ENCODE results near the gene RBKS. TPM values are rescaled to one million over a fixed set of nuclear protein-coding genes. Genes with fewer than 3 reads are reported as not detected.

The RBKS gene
- total RNA-seq, 2 experiments from 2014 or later = 5.1 to 5.4 TPM

DNA sequence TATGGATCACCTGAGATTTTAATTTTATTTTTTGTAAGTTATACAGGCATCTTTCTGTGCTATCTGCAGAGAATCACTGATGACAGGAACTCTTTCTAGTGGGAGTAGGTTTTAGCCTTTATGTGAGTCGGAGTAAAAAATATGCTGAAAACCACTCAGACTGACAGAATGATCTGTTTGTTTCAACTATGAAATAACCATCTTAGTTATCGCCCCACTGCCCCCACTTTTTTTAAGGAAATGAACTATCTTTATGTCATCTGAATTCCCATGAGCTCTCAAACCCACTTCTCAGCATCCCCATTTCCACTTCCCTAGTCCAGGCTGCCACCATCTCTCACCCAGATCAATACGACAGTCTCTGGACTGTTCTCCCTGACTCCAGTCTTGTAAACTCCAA, 79.7 kb downstream of the RBKS start:
- Mint-ChIP-seq H3K4me3 (no peak overlapping the region), H3K27ac (no peak overlapping the region), H3K4me1 (no peaks in the 10 kb centered on the region), H3K36me3 (peaks cover 2% of the 10 kb centered on the region), H3K9me3 (no peaks in the 10 kb centered on the region), H3K27me3 (no peaks in the 10 kb centered on the region)
- no peak for DNase-seq

GRCh38 chr2:27809761-27810241, 80.4 kb downstream of the RBKS start:
- no peak overlapping the region for H3K27ac Mint-ChIP-seq
- no peaks in the 10 kb centered on the region for H3K9me3 Mint-ChIP-seq
- no peak overlapping the region for H3K4me3 Mint-ChIP-seq
- H3K4me1 Mint-ChIP-seq = no peaks in the 10 kb centered on the region
- no peak for DNase-seq
- no peaks in the 10 kb centered on the region for H3K27me3 Mint-ChIP-seq
- H3K36me3 Mint-ChIP-seq = peaks cover 2% of the 10 kb centered on the region

DNA sequence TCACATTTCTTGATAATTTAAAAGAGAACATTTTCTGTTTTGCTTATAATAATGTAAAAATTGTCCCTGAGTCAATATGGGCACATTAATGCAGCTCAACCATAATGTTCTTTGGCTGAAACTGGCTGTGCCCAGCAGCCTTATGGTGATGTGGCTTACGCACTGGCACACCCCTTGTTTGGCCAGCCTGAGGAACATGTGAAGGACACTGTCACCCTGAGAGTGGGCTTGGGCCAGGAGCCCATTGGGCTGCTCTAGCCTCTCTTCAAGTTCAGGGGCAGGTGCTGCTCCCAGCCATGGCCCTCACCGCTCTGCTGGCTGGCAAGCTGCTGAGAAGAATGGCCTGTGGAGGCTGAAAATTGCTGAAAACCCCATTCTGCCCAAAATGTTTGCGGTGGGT, 81.2 kb downstream of the RBKS start:
- no peaks in the 10 kb centered on the region for H3K9me3 Mint-ChIP-seq
- no peak for DNase-seq
- no peaks in the 10 kb centered on the region for H3K27me3 Mint-ChIP-seq
- H3K27ac Mint-ChIP-seq = no peak overlapping the region
- no peaks in the 10 kb centered on the region for H3K4me1 Mint-ChIP-seq
- no peak overlapping the region for H3K4me3 Mint-ChIP-seq
- peaks cover 2% of the 10 kb centered on the region for H3K36me3 Mint-ChIP-seq

GRCh38 chr2:27808418-27808817, 81.8 kb downstream of the RBKS start:
- Mint-ChIP-seq H3K27ac (no peak overlapping the region), H3K36me3 (peaks cover 2% of the 10 kb centered on the region), H3K4me1 (no peaks in the 10 kb centered on the region), H3K27me3 (no peaks in the 10 kb centered on the region), H3K9me3 (no peaks in the 10 kb centered on the region), H3K4me3 (no peak overlapping the region)
- DNase-seq = no peak

DNA sequence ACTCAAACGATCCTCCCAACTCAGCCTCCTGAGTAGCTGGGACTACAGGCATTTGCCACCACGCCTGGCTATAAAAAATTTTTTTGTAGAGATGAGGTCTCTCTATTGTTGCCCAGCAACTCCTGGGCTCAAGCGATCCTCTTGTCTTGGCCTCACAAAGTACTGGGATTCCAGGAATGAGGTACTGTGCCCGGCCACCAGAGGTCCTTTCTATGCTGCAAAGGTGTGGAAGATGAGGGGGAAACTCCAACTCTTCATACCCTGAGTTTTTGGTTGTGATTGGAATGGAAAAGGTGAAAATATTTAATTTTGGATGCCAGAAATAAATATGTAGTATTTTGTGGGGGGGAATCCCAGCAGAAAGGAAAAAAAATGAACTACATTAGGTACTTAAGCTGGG, 82.7 kb downstream of the RBKS start:
- Mint-ChIP-seq H3K9me3 (no peaks in the 10 kb centered on the region), H3K36me3 (peaks cover 2% of the 10 kb centered on the region), H3K27ac (no peak overlapping the region), H3K27me3 (no peaks in the 10 kb centered on the region), H3K4me1 (no peaks in the 10 kb centered on the region), H3K4me3 (no peak overlapping the region)
- DNase-seq = no peak

GRCh38 chr2:27806311-27807059, 83.7 kb downstream of the RBKS start:
- DNase-seq = no peak
- Mint-ChIP-seq H3K4me1 (no peaks in the 10 kb centered on the region), H3K36me3 (no peaks in the 10 kb centered on the region), H3K4me3 (no peak overlapping the region), H3K27ac (no peak overlapping the region), H3K9me3 (no peaks in the 10 kb centered on the region), H3K27me3 (no peaks in the 10 kb centered on the region)

- Mint-ChIP-seq H3K4me3 (no peak overlapping the region), H3K9me3 (no peaks in the 10 kb centered on the region), H3K4me1 (no peaks in the 10 kb centered on the region), H3K27me3 (no peaks in the 10 kb centered on the region), H3K27ac (no peak overlapping the region), H3K36me3 (no peaks in the 10 kb centered on the region)
- DNase-seq = no peak
These were observed 85.0 kb downstream of the RBKS start for GRCh38 chr2:27805180-27805579.

DNA sequence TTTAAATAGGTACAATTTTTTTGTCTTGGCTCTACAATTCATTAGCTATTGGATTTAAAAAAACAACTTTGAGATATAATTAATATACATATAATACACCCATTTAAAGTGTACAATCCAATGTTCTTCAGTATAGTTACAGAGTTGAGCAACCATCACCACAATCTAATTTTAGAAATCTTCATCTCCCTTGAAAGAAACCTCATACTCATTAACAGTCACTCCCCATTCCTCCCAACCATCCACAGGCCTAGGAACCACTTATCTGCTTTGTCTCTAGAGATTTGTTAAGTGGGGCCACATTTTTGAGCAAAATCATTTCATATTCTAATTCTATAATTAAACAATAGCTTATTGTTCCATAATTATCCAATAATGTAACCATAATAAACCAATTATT, 86.0 kb downstream of the RBKS start:
- H3K4me1 Mint-ChIP-seq = no peaks in the 10 kb centered on the region
- H3K27me3 Mint-ChIP-seq = no peaks in the 10 kb centered on the region
- H3K36me3 Mint-ChIP-seq = no peaks in the 10 kb centered on the region
- no peak overlapping the region for H3K4me3 Mint-ChIP-seq
- no peaks in the 10 kb centered on the region for H3K9me3 Mint-ChIP-seq
- DNase-seq = no peak
- H3K27ac Mint-ChIP-seq = no peak overlapping the region

DNA sequence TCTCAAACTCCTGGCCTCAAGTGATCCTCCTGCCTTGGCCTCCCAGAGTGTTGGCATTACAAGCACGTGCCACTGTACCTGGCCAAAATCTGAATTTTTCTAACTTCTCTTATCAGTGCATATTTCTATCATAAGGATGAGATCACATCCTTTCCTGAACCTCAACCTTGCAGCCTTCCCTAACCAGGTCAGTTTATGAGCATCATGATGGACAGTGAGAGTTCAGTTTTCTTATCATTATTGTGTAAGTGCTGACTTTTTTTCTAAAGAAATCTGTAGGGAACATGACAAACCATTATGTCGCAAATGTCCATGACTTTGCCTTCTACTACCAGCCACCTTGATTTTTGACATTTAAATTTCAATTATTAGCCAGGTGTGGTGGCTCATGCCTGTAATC, 87.1 kb downstream of the RBKS start:
- H3K27ac Mint-ChIP-seq = no peak overlapping the region
- DNase-seq = no peak
- no peaks in the 10 kb centered on the region for H3K9me3 Mint-ChIP-seq
- no peaks in the 10 kb centered on the region for H3K4me1 Mint-ChIP-seq
- H3K36me3 Mint-ChIP-seq = no peaks in the 10 kb centered on the region
- H3K27me3 Mint-ChIP-seq = no peaks in the 10 kb centered on the region
- no peak overlapping the region for H3K4me3 Mint-ChIP-seq

DNA sequence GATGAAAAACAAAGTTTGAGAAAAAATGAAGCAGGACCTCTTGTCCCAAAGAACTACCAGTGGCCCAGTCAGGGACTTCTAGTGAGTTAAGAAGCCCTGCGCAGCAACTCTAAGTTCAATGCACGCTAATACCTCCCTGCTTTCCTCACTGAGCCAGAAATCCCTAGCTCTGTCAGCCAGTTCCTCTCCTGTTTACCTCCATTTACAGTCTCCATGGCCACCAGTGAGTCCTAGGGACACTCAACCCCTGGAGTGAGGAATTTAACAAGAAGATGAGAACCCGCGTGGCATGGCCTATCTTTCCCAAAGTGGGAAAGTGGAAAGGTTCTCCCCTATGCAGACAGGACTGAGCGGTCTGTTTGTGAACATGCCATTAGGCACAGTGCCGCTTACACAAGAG, 87.6 kb downstream of the RBKS start:
- Mint-ChIP-seq H3K27me3 (no peaks in the 10 kb centered on the region), H3K4me1 (no peaks in the 10 kb centered on the region), H3K27ac (no peak overlapping the region), H3K36me3 (no peaks in the 10 kb centered on the region), H3K4me3 (no peak overlapping the region), H3K9me3 (no peaks in the 10 kb centered on the region)
- DNase-seq = no peak

DNA sequence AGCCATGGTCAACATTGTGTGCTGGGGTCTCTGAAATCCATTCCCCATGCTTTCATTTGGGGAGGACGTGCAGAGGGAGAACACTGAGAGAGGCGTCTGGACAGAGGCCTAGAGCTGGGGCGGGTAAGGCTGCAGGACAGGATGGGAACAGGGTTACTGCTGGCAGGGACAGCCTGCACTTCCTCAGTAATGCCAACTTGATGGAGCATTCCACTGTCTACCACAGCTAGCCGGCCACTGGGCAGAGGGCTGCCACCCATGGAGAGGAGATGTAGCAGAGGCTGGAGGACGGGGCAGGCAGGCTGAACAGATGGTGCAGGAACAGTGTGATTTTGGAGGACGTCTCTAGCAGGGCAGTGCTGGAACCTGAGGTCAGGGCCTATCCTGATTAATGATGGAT, 89.3 kb downstream of the RBKS start:
- Mint-ChIP-seq H3K4me1 (no peaks in the 10 kb centered on the region), H3K4me3 (no peak overlapping the region), H3K36me3 (peaks cover under 1% of the 10 kb centered on the region), H3K27me3 (no peaks in the 10 kb centered on the region), H3K9me3 (no peaks in the 10 kb centered on the region), H3K27ac (no peak overlapping the region)
- no peak for DNase-seq

- no peak for DNase-seq
- Mint-ChIP-seq H3K27me3 (no peaks in the 10 kb centered on the region), H3K36me3 (peaks cover 1% of the 10 kb centered on the region), H3K4me3 (no peak overlapping the region), H3K27ac (no peak overlapping the region), H3K4me1 (peaks cover 2% of the 10 kb centered on the region), H3K9me3 (no peaks in the 10 kb centered on the region)
These were observed 90.6 kb downstream of the RBKS start for GRCh38 chr2:27799646-27800010.

DNA sequence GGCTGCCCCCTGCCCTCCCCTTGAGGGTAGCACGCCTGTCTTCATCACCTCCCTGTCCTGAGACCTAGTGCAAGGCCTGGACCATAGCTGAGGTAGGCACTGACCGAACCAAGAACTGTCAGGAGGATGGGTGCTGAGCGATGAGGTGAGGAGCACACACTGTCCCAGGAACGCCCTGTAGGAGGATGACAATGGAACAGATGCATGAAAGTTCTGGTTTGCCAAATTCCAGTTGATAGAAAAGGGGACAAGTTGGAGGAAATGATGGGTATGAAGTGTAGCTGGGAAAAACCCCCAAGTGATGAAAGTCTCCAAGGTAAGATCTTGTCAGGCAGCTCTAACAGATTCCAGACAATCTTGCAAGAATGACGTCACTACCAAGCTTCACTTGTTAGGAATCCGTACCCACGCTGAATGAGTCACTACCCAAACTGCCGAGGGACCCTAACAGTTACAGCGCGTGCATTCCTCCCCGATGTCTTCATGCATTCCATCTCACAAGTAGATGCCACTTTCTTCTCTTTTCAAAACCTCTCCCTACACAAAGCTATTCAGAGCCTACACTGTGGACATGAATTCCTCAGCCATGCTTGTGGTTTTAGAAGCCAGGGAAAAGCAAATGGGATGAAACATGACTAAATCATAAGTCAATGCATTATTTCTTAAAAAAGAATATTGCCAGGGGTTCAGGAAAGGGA, 91.1 kb downstream of the RBKS start:
- H3K4me3 Mint-ChIP-seq = no peak overlapping the region
- H3K9me3 Mint-ChIP-seq = no peaks in the 10 kb centered on the region
- H3K27me3 Mint-ChIP-seq = no peaks in the 10 kb centered on the region
- DNase-seq = no peak
- H3K4me1 Mint-ChIP-seq = peaks cover 2% of the 10 kb centered on the region
- no peak overlapping the region for H3K27ac Mint-ChIP-seq
- peaks cover 1% of the 10 kb centered on the region for H3K36me3 Mint-ChIP-seq

- Mint-ChIP-seq H3K27ac (no peak overlapping the region), H3K4me1 (peaks cover 2% of the 10 kb centered on the region), H3K9me3 (no peaks in the 10 kb centered on the region), H3K27me3 (no peaks in the 10 kb centered on the region), H3K36me3 (peaks cover 1% of the 10 kb centered on the region), H3K4me3 (no peak overlapping the region)
- DNase-seq = no peak
These were observed 91.7 kb downstream of the RBKS start for GRCh38 chr2:27798486-27798885.

GRCh38 chr2:27797841-27798240, 92.3 kb downstream of the RBKS start:
- Mint-ChIP-seq H3K27me3 (no peaks in the 10 kb centered on the region), H3K4me3 (no peak overlapping the region), H3K9me3 (no peaks in the 10 kb centered on the region), H3K4me1 (peaks cover 2% of the 10 kb centered on the region), H3K36me3 (peaks cover 1% of the 10 kb centered on the region), H3K27ac (no peak overlapping the region)
- DNase-seq = no peak

Data from activated naive CD8-positive, alpha-beta T cell treated with anti-CD3 and anti-CD28 coated beads for 36 hours (primary cell).